Progenitor cell of endocrine pancreas (in vitro differentiated cells): ENCODE data around the gene ROBO2. TPM values are rescaled to one million over a fixed set of nuclear protein-coding genes. Genes with fewer than 3 reads are reported as not detected.
A peak's percentile ranks its signal among the peaks of the same experiment; 100 is the strongest.

Experiments used
- DNase-seq: peaks from one replicate; pipeline ENCODE4 v3.0.0; 2021; ENCODE audit warnings: low spot score; ENCODE audit not compliant: unreplicated experiment
- H3K27ac Mint-ChIP-seq: 2 replicates; pipeline ENCODE4 v1.8.0; 2021; ENCODE audit warnings: mild to moderate bottlenecking, moderate library complexity, mixed read lengths
- H3K27me3 Mint-ChIP-seq: 2 replicates; pipeline ENCODE4 v1.8.0; 2021; ENCODE audit warnings: mixed read lengths
- H3K36me3 Mint-ChIP-seq: 2 replicates; pipeline ENCODE4 v1.8.0; 2022; ENCODE audit warnings: mixed read lengths; ENCODE audit not compliant: insufficient read depth
- H3K4me1 Mint-ChIP-seq: 2 replicates; pipeline ENCODE4 v1.8.0; 2021; ENCODE audit warnings: low read depth, mixed read lengths
- H3K4me3 Mint-ChIP-seq: 2 replicates; pipeline ENCODE4 v1.8.0; 2021; ENCODE audit warnings: low read depth, mild to moderate bottlenecking, moderate library complexity, mixed read lengths
- H3K9me3 Mint-ChIP-seq: 2 replicates; pipeline ENCODE4 v1.8.0; 2021; ENCODE audit warnings: low read depth, mixed read lengths
- total RNA-seq: library from RNA; stranded (reverse); gene quantifications from 2 replicates; pipeline ENCODE4 v1.2.1, GENCODE V29; 2021
- TF ChIP-seq, protein P1 (sequence below): fragments of 200-600 bp; sonication (generic); IDR thresholded peaks from one replicate; pipeline ENCODE4 v1.5.0; 2021; ENCODE audit warnings: antibody characterized with exemption, mild to moderate bottlenecking; ENCODE audit not compliant: unreplicated experiment

ROBO2 gene
- total RNA-seq, 1 donor from 2014 or later = 75.2 TPM

DNA sequence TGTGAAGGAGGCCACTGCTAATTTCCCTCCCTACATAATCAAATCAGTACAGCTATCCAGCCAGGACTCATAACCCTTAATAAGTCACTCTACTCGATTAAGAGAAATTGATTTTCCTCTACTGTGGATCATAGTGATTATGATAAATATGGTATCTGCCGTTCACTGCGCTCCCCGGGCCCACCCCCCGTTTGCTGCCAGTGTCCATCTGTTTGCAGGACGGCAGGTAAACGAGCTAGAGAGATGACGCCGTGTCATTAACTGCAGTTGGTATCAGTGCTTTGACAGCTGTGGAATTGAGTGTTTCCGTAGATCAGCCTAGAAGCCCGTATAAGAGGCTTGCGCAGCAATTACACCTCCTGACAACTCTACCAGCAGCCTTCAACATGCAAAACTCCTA is 94.9 kb downstream of the ROBO2 start:
- DNase-seq = no peak
- Mint-ChIP-seq H3K27me3 (no peaks in the 10 kb centered on the region), H3K9me3 (no peaks in the 10 kb centered on the region), H3K4me1 (peaks cover 25% of the 10 kb centered on the region), H3K27ac (peak overlapping the region; percentile 76), H3K4me3 (peak overlapping the region; percentile 56), H3K36me3 (peaks cover under 1% of the 10 kb centered on the region)
- TF ChIP-seq, protein P1, sequence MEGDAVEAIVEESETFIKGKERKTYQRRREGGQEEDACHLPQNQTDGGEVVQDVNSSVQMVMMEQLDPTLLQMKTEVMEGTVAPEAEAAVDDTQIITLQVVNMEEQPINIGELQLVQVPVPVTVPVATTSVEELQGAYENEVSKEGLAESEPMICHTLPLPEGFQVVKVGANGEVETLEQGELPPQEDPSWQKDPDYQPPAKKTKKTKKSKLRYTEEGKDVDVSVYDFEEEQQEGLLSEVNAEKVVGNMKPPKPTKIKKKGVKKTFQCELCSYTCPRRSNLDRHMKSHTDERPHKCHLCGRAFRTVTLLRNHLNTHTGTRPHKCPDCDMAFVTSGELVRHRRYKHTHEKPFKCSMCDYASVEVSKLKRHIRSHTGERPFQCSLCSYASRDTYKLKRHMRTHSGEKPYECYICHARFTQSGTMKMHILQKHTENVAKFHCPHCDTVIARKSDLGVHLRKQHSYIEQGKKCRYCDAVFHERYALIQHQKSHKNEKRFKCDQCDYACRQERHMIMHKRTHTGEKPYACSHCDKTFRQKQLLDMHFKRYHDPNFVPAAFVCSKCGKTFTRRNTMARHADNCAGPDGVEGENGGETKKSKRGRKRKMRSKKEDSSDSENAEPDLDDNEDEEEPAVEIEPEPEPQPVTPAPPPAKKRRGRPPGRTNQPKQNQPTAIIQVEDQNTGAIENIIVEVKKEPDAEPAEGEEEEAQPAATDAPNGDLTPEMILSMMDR = no peak

DNA sequence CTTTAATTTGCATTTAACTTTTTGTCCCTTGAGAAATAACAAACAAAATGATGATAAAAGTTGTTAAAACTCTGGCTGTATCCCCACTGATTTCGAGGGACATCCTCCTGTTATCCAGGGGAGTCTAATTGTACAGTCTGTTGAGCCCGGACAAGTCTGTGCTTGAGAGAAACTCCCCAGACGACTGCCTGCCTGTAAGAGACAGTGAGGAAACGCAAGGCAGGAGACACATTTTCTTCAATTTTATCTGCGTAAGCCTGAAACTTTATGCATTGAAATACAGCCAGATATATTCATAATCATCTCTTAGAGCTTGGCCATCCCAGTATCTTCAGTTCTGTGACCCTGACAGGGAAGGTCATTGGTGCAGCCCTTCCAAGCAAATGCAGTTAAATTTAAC is 97.7 kb downstream of the ROBO2 start:
- Mint-ChIP-seq H3K36me3 (no peaks in the 10 kb centered on the region), H3K4me1 (peaks cover 28% of the 10 kb centered on the region), H3K9me3 (no peaks in the 10 kb centered on the region), H3K27ac (no peak overlapping the region), H3K27me3 (no peaks in the 10 kb centered on the region), H3K4me3 (no peak overlapping the region)
- TF ChIP-seq, protein P1 = no peak
- no peak for DNase-seq

DNA sequence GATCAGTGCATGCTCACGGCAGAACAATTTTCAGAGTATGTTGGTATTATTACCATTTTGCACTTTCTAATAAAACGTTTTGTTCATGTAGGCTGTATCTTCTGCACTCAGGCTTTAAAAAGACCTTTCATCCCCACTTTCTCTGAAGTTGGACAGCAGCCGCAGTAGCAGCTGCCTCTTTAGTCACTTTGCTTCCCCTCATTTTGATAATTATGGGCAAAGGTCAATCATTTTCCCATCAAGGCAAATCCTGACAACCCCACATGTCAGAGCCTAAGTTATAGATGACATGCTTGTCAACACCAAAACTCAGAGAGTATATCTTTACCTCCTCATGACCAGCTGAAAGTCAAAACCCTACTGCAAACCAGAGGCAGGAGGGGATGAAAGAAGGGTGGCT is 99.7 kb downstream of the ROBO2 start:
- TF ChIP-seq, protein P1 = no peak
- Mint-ChIP-seq H3K27ac (no peak overlapping the region), H3K9me3 (no peaks in the 10 kb centered on the region), H3K36me3 (no peaks in the 10 kb centered on the region), H3K4me3 (no peak overlapping the region), H3K4me1 (peaks cover 32% of the 10 kb centered on the region), H3K27me3 (no peaks in the 10 kb centered on the region)
- no peak for DNase-seq

DNA sequence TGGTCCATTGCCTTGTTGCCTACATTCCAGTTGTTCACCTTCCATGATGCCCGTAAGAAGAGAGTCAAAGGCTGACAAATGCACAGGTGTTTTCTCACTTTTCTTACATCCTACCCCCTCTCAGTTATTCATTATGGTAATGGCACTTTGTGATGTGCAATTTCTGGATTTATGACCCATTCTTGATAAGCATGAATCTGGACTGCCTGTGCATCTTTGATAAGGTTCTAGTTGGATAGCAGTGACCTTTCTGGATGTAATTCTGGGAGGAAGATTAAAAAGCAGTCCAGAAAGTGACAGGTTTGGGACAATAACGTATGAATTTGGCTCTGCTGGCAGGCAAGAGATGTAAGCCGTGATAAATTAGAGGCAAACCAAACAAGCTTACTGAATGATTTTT is 101.5 kb downstream of the ROBO2 start:
- H3K4me3 Mint-ChIP-seq = no peak overlapping the region
- no peaks in the 10 kb centered on the region for H3K27me3 Mint-ChIP-seq
- DNase-seq = no peak
- H3K36me3 Mint-ChIP-seq = no peaks in the 10 kb centered on the region
- H3K4me1 Mint-ChIP-seq = peaks cover 30% of the 10 kb centered on the region
- no peak overlapping the region for H3K27ac Mint-ChIP-seq
- no peaks in the 10 kb centered on the region for H3K9me3 Mint-ChIP-seq
- TF ChIP-seq, protein P1 = no peak

DNA sequence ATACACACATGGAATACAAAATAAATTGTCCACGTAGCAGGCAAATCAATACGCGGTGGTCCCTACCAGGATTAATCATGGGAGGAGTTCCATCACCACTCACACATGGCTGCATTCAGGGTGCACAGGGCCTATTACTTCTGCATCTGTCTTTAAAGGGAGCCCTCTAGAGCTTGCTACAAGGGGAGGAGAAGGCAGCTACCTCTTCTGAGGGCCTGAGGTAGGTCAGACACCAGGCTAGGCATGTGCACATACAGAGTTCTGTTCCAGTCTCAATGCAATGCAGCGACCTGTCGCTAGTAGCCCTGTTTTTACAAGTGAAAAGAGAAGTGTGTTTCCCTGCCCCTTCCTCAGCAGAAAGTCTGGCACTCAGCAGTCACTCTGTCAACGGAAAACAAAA is 102.7 kb downstream of the ROBO2 start:
- Mint-ChIP-seq H3K36me3 (no peaks in the 10 kb centered on the region), H3K27ac (no peak overlapping the region), H3K4me1 (peaks cover 31% of the 10 kb centered on the region), H3K4me3 (no peak overlapping the region), H3K9me3 (no peaks in the 10 kb centered on the region), H3K27me3 (no peaks in the 10 kb centered on the region)
- DNase-seq = no peak
- TF ChIP-seq, protein P1 = no peak
